IPS DF 19.7 (cell line): ENCODE data around the gene WT1.

Experiments used
- DNase-seq: peaks from one replicate; pipeline ENCODE4 v3.0.0-alpha.2; 2013; ENCODE audit warnings: low read depth, low spot score

WT1 gene

GRCh38 chr11:32438346-32438865 lies 3.1 kb upstream of the WT1 start:
- DNase-seq: no peak

- DNase-seq: no peak
Measured at GRCh38 chr11:32437495-32438345, 2.4 kb upstream of the WT1 start.

GRCh38 chr11:32436751-32437494 lies 1.6 kb upstream of the WT1 start:
- DNase-seq: no peak

GRCh38 chr11:32435942-32436750 lies 807 bp upstream of the WT1 start:
- DNase-seq: no peak

- no peak for DNase-seq
Measured at GRCh38 chr11:32435152-32435480, 223 bp downstream of the WT1 start.

- no peak for DNase-seq
Measured at GRCh38 chr11:32434356-32435151, 785 bp downstream of the WT1 start.

GRCh38 chr11:32433914-32434355 lies 1.4 kb downstream of the WT1 start:
- no peak for DNase-seq

GRCh38 chr11:32433101-32433913 lies 2.0 kb downstream of the WT1 start:
- DNase-seq: no peak

GRCh38 chr11:32432565-32432964 lies 2.8 kb downstream of the WT1 start:
- DNase-seq: no peak

- DNase-seq: no peak
Measured at GRCh38 chr11:32430568-32431381, 4.6 kb downstream of the WT1 start.

- DNase-seq: no peak
Measured at GRCh38 chr11:32429477-32429876, 5.9 kb downstream of the WT1 start.

GRCh38 chr11:32428665-32429303 lies 6.6 kb downstream of the WT1 start:
- no peak for DNase-seq

- DNase-seq: no peak
Measured at GRCh38 chr11:32427935-32428664, 7.2 kb downstream of the WT1 start.

GRCh38 chr11:32427616-32427934 lies 7.8 kb downstream of the WT1 start:
- no peak for DNase-seq

- no peak for DNase-seq
Measured at GRCh38 chr11:32426819-32427615, 8.3 kb downstream of the WT1 start.

- DNase-seq: no peak
Measured at GRCh38 chr11:32426192-32426591, 9.1 kb downstream of the WT1 start.

- no peak for DNase-seq
Measured at GRCh38 chr11:32425761-32426160, 9.6 kb downstream of the WT1 start.

GRCh38 chr11:32422545-32422944 lies 12.8 kb downstream of the WT1 start:
- no peak for DNase-seq
